Prostate gland (tissue), 2 donors: Measurements from ENCODE around the gene WSB2.

Experiments used
- POLR2AphosphoS5 ChIP-seq: sonication (generic); formaldehyde crosslinking; IDR thresholded peaks from one replicate; pipeline ENCODE4 v1.6.1; 2017; ENCODE audit warnings: antibody characterized with exemption
- TF ChIP-seq, protein P1 (sequence below), 4 experiments: fragments of 200-600 bp in 2 of 4; fragments of 450-650 bp in 2 of 4; sonication (generic) in 2 of 4; IDR thresholded peaks; 1 replicate in 3 of 4; 2 replicates in 1 of 4; pipeline ENCODE4 v1.5.1; 2016 to 2019; ENCODE audit warnings: antibody characterized with exemption in 4 of 4, mild to moderate bottlenecking in 2 of 4, moderate library complexity in 2 of 4

DNA sequence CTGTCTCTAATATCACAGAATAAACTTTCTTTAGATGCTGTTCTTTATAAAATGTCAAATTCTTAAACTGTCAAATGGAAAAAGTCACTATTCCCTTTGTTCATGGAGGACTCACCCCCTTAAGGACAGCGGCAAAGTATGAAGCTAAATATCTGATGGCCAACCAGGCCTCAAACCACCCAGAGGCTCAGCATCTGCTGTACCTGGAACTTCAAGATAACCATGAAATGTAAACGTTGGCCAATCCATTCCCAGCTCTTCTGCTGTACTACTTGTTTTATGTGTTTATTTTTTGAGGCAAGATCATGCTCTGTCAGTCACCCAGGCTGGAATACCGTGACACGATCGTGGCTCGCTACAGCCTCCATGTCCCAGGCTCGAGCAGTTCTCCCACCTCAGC lies 28.8 kb downstream of the WSB2 start:
- TF ChIP-seq, protein P1, sequence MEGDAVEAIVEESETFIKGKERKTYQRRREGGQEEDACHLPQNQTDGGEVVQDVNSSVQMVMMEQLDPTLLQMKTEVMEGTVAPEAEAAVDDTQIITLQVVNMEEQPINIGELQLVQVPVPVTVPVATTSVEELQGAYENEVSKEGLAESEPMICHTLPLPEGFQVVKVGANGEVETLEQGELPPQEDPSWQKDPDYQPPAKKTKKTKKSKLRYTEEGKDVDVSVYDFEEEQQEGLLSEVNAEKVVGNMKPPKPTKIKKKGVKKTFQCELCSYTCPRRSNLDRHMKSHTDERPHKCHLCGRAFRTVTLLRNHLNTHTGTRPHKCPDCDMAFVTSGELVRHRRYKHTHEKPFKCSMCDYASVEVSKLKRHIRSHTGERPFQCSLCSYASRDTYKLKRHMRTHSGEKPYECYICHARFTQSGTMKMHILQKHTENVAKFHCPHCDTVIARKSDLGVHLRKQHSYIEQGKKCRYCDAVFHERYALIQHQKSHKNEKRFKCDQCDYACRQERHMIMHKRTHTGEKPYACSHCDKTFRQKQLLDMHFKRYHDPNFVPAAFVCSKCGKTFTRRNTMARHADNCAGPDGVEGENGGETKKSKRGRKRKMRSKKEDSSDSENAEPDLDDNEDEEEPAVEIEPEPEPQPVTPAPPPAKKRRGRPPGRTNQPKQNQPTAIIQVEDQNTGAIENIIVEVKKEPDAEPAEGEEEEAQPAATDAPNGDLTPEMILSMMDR (IDR thresholded peaks at IDR 0.05) = no peak
- no peak for TF ChIP-seq POLR2AphosphoS5
